Measurements from ENCODE around the gene LMO1.

LMO1 gene

GRCh38 chr11:8224711-8225110, 39.0 kb downstream of the LMO1 start:
- Mint-ChIP-seq H3K9me3 (no peaks in the 10 kb centered on the region), H3K36me3 (ENCODE audit: low read depth) (no peaks in the 10 kb centered on the region), H3K4me1 (peaks cover 25% of the 10 kb centered on the region), H3K27ac (no peak overlapping the region), H3K4me3 (no peak overlapping the region), H3K27me3 (ENCODE audit: low read depth) (peaks cover 29% of the 10 kb centered on the region)
- TF ChIP-seq CTCF (IDR thresholded peaks at IDR 0.05; ENCODE audit: unreplicated experiment in 3 of 3) = no peak

GRCh38 chr11:8224161-8224591, 39.5 kb downstream of the LMO1 start:
- H3K36me3 Mint-ChIP-seq (ENCODE audit: low read depth) = no peaks in the 10 kb centered on the region
- H3K27ac Mint-ChIP-seq = no peak overlapping the region
- no peak for TF ChIP-seq CTCF (IDR thresholded peaks at IDR 0.05; ENCODE audit: unreplicated experiment in 3 of 3)
- no peak overlapping the region for H3K4me3 Mint-ChIP-seq
- no peaks in the 10 kb centered on the region for H3K9me3 Mint-ChIP-seq
- H3K27me3 Mint-ChIP-seq (ENCODE audit: low read depth) = peaks cover 29% of the 10 kb centered on the region
- peaks cover 21% of the 10 kb centered on the region for H3K4me1 Mint-ChIP-seq

GRCh38 chr11:8223513-8223900, 40.2 kb downstream of the LMO1 start:
- Mint-ChIP-seq H3K27me3 (ENCODE audit: low read depth) (peaks cover 25% of the 10 kb centered on the region), H3K4me3 (no peak overlapping the region), H3K9me3 (no peaks in the 10 kb centered on the region), H3K27ac (no peak overlapping the region), H3K36me3 (ENCODE audit: low read depth) (no peaks in the 10 kb centered on the region), H3K4me1 (peaks cover 20% of the 10 kb centered on the region)
- TF ChIP-seq CTCF (IDR thresholded peaks at IDR 0.05; ENCODE audit: unreplicated experiment in 3 of 3) = no peak

- Mint-ChIP-seq H3K4me3 (no peak overlapping the region), H3K36me3 (ENCODE audit: low read depth) (no peaks in the 10 kb centered on the region), H3K27me3 (ENCODE audit: low read depth) (peaks cover 25% of the 10 kb centered on the region), H3K4me1 (peaks cover 20% of the 10 kb centered on the region), H3K27ac (no peak overlapping the region), H3K9me3 (no peaks in the 10 kb centered on the region)
- TF ChIP-seq CTCF (IDR thresholded peaks at IDR 0.05; ENCODE audit: unreplicated experiment in 3 of 3) = no peak
Observed at GRCh38 chr11:8222820-8223512, 40.7 kb downstream of the LMO1 start.

- TF ChIP-seq CTCF (IDR thresholded peaks at IDR 0.05; ENCODE audit: unreplicated experiment in 3 of 3) = no peak
- Mint-ChIP-seq H3K27me3 (ENCODE audit: low read depth) (peaks cover 24% of the 10 kb centered on the region), H3K36me3 (ENCODE audit: low read depth) (no peaks in the 10 kb centered on the region), H3K4me1 (peaks cover 20% of the 10 kb centered on the region), H3K9me3 (no peaks in the 10 kb centered on the region), H3K4me3 (no peak overlapping the region), H3K27ac (no peak overlapping the region)
Observed at GRCh38 chr11:8221917-8222495, 41.7 kb downstream of the LMO1 start.

Data from nephron (organoid).